Stimulated activated CD8-positive, alpha-beta memory T cell treated with anti-CD3 and anti-CD28 coated beads, Interleukin-15, amount 100 ng/mL, for 48 hours (primary cell): Measurements from ENCODE around the gene ZBTB16.

ENCODE experiments used
- DNase-seq, 2 donors: peaks; one replicate each; pipeline ENCODE4 v3.0.0-alpha.2; 2020; ENCODE audit warnings: low read depth in 2 of 2

Gene ZBTB16

GRCh38 chr11:114211444-114212121 lies 152.1 kb downstream of the ZBTB16 start:
- DNase-seq, result no peak

- DNase-seq, result no peak
Measured at GRCh38 chr11:114213622-114214021, 154.1 kb downstream of the ZBTB16 start.

- DNase-seq, result no peak
Measured at GRCh38 chr11:114215428-114215827, 155.9 kb downstream of the ZBTB16 start.

- DNase-seq, result no peak
Measured at GRCh38 chr11:114215871-114216795, 156.6 kb downstream of the ZBTB16 start.

- DNase-seq, result no peak
Measured at GRCh38 chr11:114216796-114217180, 157.3 kb downstream of the ZBTB16 start.

- DNase-seq, result no peak
Measured at GRCh38 chr11:114218508-114218907, 159.0 kb downstream of the ZBTB16 start.

- no peak for DNase-seq
Measured at GRCh38 chr11:114219559-114220349, 160.2 kb downstream of the ZBTB16 start.

- no peak for DNase-seq
Measured at GRCh38 chr11:114221037-114221436, 161.5 kb downstream of the ZBTB16 start.

GRCh38 chr11:114225661-114226060 lies 166.2 kb downstream of the ZBTB16 start:
- DNase-seq, result no peak

- no peak for DNase-seq
Measured at GRCh38 chr11:114226356-114226755, 166.8 kb downstream of the ZBTB16 start.

- DNase-seq, result no peak
Measured at GRCh38 chr11:114228435-114229411, 169.2 kb downstream of the ZBTB16 start.

- DNase-seq, result no peak
Measured at GRCh38 chr11:114230031-114230704, 170.7 kb downstream of the ZBTB16 start.

- DNase-seq, result no peak
Measured at GRCh38 chr11:114232400-114233059, 173.0 kb downstream of the ZBTB16 start.

GRCh38 chr11:114233755-114234154 lies 174.2 kb downstream of the ZBTB16 start:
- DNase-seq, result no peak

GRCh38 chr11:114236829-114237228 lies 177.3 kb downstream of the ZBTB16 start:
- DNase-seq, result no peak

- DNase-seq, result no peak
Measured at GRCh38 chr11:114237321-114238280, 178.1 kb downstream of the ZBTB16 start.

GRCh38 chr11:114239753-114240161 lies 180.2 kb downstream of the ZBTB16 start:
- DNase-seq, result no peak

- DNase-seq, result no peak
Measured at GRCh38 chr11:114242032-114242431, 182.5 kb downstream of the ZBTB16 start.
